IMR-90 (cell line): Measurements from ENCODE around the gene KMT2B. TPM values are rescaled to one million over a fixed set of nuclear protein-coding genes. Genes with fewer than 3 reads are reported as not detected.
"Not testable (repeated sequence)": the region's sequence is repeated elsewhere in the genome, so short reads cannot be mapped to it uniquely, and the experiment has no call there.

Experiments
- ATAC-seq: fragments of 200-7000 bp; cut with Tn5 transposase; 2 replicates; pipeline ENCODE4 v1.9.1; 2020; ENCODE audit warnings: low read depth, mild to moderate bottlenecking, moderate library complexity
- BruUV-seq: library from RNA; stranded (reverse); fragments of 400-500 nt; replicated peaks from 2 replicates; lab custom pipeline; 2021; lab: Mats Ljungman, UMichigan
- CTCF ChIA-PET: fragments of 300-600 bp; formaldehyde crosslinking; extraction: SDS; loops from one replicate; lab custom pipeline; 2021; ENCODE audit warnings: antibody characterized with exemption; lab: Yijun Ruan, JAX
- POLR2A ChIA-PET: fragments of 300-600 bp; sonication (Branson Sonifier 250); formaldehyde crosslinking; loops from one replicate; lab custom pipeline; 2022; ENCODE audit warnings: antibody characterized with exemption; ENCODE audit not compliant: unreplicated experiment; lab: Charles Lee
- DNase-seq: peaks from one replicate; pipeline ENCODE4 v3.0.0; 2013
- H2AFZ ChIP-seq: replicated peaks from 2 replicates; pipeline ENCODE3; 2013; ENCODE audit warnings: low read length, mild to moderate bottlenecking; ENCODE audit not compliant: poor library complexity
- H2AK5ac ChIP-seq: 2 replicates; pipeline ENCODE4 v1.6.1; 2013; ENCODE audit warnings: low read depth, low read length, inconsistent platforms
- H2AK9ac ChIP-seq: replicated peaks from 2 replicates; pipeline ENCODE3; 2013; ENCODE audit warnings: mild to moderate bottlenecking, low read depth, low read length, moderate library complexity; ENCODE audit not compliant: poor library complexity
- H2BK120ac ChIP-seq: 2 replicates; pipeline ENCODE4 v1.6.1; 2013; ENCODE audit warnings: low read depth, low read length, inconsistent platforms
- H2BK15ac ChIP-seq: 3 replicates; pipeline ENCODE4 v1.6.1; 2013; ENCODE audit warnings: low read depth, low read length, inconsistent platforms
- H2BK20ac ChIP-seq: 2 replicates; pipeline ENCODE4 v1.6.1; 2013; ENCODE audit warnings: low read depth, mild to moderate bottlenecking, inconsistent platforms, low read length, moderate library complexity
- H2BK5ac ChIP-seq: 2 replicates; pipeline ENCODE4 v1.6.1; 2013; ENCODE audit warnings: mild to moderate bottlenecking, low read depth, low read length, inconsistent platforms; ENCODE audit not compliant: poor library complexity, severe bottlenecking
- H3K14ac ChIP-seq: replicated peaks from 2 replicates; pipeline ENCODE4 v1.6.1; 2013; ENCODE audit warnings: low read depth, low read length, inconsistent platforms
- H3K18ac ChIP-seq: 2 replicates; pipeline ENCODE4 v1.6.1; 2013; ENCODE audit warnings: low read depth, low read length, control low read depth
- H3K23ac ChIP-seq: 2 replicates; pipeline ENCODE4 v1.6.1; 2013; ENCODE audit warnings: low read depth, low read length, inconsistent platforms
- H3K27ac ChIP-seq: 2 replicates; pipeline ENCODE4 v1.5.1; 2013; ENCODE audit warnings: mild to moderate bottlenecking, control low read depth, low read length; ENCODE audit not compliant: insufficient read depth
- H3K27me3 ChIP-seq: 2 replicates; pipeline ENCODE4 v1.6.1; 2013; ENCODE audit warnings: low read length; ENCODE audit not compliant: control insufficient read depth, insufficient read depth
- H3K36me3 ChIP-seq: 2 replicates; pipeline ENCODE4 v1.6.1; 2013; ENCODE audit warnings: low read length, mixed read lengths; ENCODE audit not compliant: control insufficient read depth, insufficient read depth
- H3K4ac ChIP-seq: 2 replicates; pipeline ENCODE4 v1.6.1; 2013; ENCODE audit warnings: low read depth, low read length, inconsistent platforms
- H3K4me1 ChIP-seq: 2 replicates; pipeline ENCODE4 v1.6.1; 2013; ENCODE audit warnings: low read length, mixed read lengths; ENCODE audit not compliant: control insufficient read depth, insufficient read depth
- H3K4me2 ChIP-seq: 2 replicates; pipeline ENCODE4 v1.6.1; 2013; ENCODE audit warnings: low read depth, mild to moderate bottlenecking, control low read depth, low read length, moderate library complexity
- H3K4me3 ChIP-seq: 2 replicates; pipeline ENCODE4 v1.5.1; 2013; ENCODE audit warnings: low read depth, mild to moderate bottlenecking, control low read depth, low read length, moderate library complexity; ENCODE audit not compliant: insufficient read depth
- H3K56ac ChIP-seq: 2 replicates; pipeline ENCODE4 v1.6.1; 2013; ENCODE audit warnings: low read length, inconsistent platforms; ENCODE audit not compliant: insufficient read depth; ENCODE audit errors: extremely low read depth
- H3K79me1 ChIP-seq, 2 experiments: 2 replicates each; pipeline ENCODE4 v1.6.1; 2013; ENCODE audit warnings: low read length in 2 of 2, inconsistent platforms in 1 of 2, low read depth in 1 of 2
- H3K9ac ChIP-seq: 2 replicates; pipeline ENCODE4 v1.6.1; 2013; ENCODE audit warnings: low read depth, low read length, control low read depth
- H3K9me1 ChIP-seq: 2 replicates; pipeline ENCODE4 v1.6.1; 2013; ENCODE audit warnings: low read length, inconsistent platforms; ENCODE audit not compliant: insufficient read depth
- H3K9me3 ChIP-seq: 2 replicates; pipeline ENCODE4 v1.6.1; 2013; ENCODE audit warnings: low read length; ENCODE audit not compliant: control insufficient read depth, insufficient read depth
- H4K20me1 ChIP-seq: 2 replicates; pipeline ENCODE4 v1.6.1; 2013; ENCODE audit warnings: low read length, inconsistent platforms; ENCODE audit not compliant: insufficient read depth
- H4K5ac ChIP-seq: 2 replicates; pipeline ENCODE4 v1.6.1; 2013; ENCODE audit warnings: mild to moderate bottlenecking, low read depth, low read length, control low read depth
- H4K8ac ChIP-seq, 2 experiments: 2 replicates each; pipeline ENCODE4 v1.6.1; 2013; ENCODE audit warnings: low read depth in 2 of 2, low read length in 2 of 2, control low read depth in 1 of 2, inconsistent platforms in 1 of 2
- H4K91ac ChIP-seq: 2 replicates; pipeline ENCODE4 v1.6.1; 2013; ENCODE audit warnings: low read depth, low read length, inconsistent platforms; ENCODE audit not compliant: insufficient read depth
- WGBS, 2 experiments: methylation state at CpG; one replicate each; pipeline versions ENCODE4 v1.1.5 to v1.1.7; 2013; ENCODE audit warnings: missing lambda C conversion rate in 2 of 2; ENCODE audit not compliant: insufficient read length in 1 of 2; ENCODE audit errors: extremely low coverage in 2 of 2; 5-methylcytosine and 5-hydroxymethylcytosine counted together
- dilution Hi-C: fragments of 300-500 bp; cut with HindIII; formaldehyde crosslinking; loops from one replicate; pipeline ENCODE4 v1.14.3; 2018; ENCODE audit warnings: low sequenced_read_pairs; ENCODE audit not compliant: unreplicated experiment
- in situ Hi-C: fragments of 300-500 bp; cut with MboI; formaldehyde crosslinking; loops from 3 replicates; pipeline ENCODE4 v1.14.3; 2019; ENCODE audit warnings: low sequenced_read_pairs, inconsistent platforms, mixed read lengths
- intact Hi-C: fragments of 100-400 bp; cut with micrococcal nuclease; formaldehyde crosslinking; loops from 2 replicates; pipeline ENCODE4 v1.10.0; 2022
- polyA plus RNA-seq, 3 experiments: library from polyadenylated mRNA; depleted of rRNA; stranded (reverse); fragments of >200 nt; gene quantifications; 2 replicates each; pipeline ENCODE4 v1.2.3, GENCODE V29; 2012; ENCODE audit warnings: low replicate concordance in 1 of 3
- total RNA-seq: library from RNA; depleted of rRNA; stranded (reverse); fragments of >200 nt; gene quantifications from 2 replicates; pipeline ENCODE4 v1.2.3, GENCODE V29; 2012

Gene KMT2B
- total and polyA plus RNA-seq, 2 of the 4 experiments (the other 2 are of a cell fraction): 3.0 to 30.7 TPM

GRCh38 chr19:35724132-35724531 is 6.3 kb downstream of the KMT2B start:
- intact Hi-C loops, H3K4me3 ChIP-seq, H3K4me1 ChIP-seq, H3K4me2 ChIP-seq, H2AFZ ChIP-seq, H2BK120ac ChIP-seq, H3K27me3 ChIP-seq, DNase-seq, H2AK9ac ChIP-seq, H3K4ac ChIP-seq, H3K23ac ChIP-seq, in situ Hi-C loops, BruUV-seq, CTCF ChIA-PET, H2AK5ac ChIP-seq, H4K91ac ChIP-seq, H3K9me1 ChIP-seq, POLR2A ChIA-PET, H4K8ac ChIP-seq, H3K27ac ChIP-seq, H3K18ac ChIP-seq, H3K14ac ChIP-seq, H2BK5ac ChIP-seq, dilution Hi-C loops, ATAC-seq, H2BK15ac ChIP-seq, H3K56ac ChIP-seq, H3K9me3 ChIP-seq, H4K5ac ChIP-seq, H2BK20ac ChIP-seq, H3K9ac ChIP-seq: not testable (repeated sequence)
- 90% methylated on average over 2 of the region's 7 CpGs; no CpG with 5 or more reads in 1 of the 2 experiments for WGBS, 2 experiments
- H4K20me1 ChIP-seq: peaks cover 21% of the 10 kb centered on the region
- peaks cover 14 to 39% of the 10 kb centered on the region in 2 experiments; a peak in 3 of 4 replicates for H3K79me1 ChIP-seq
- H3K36me3 ChIP-seq: peaks cover 80% of the 10 kb centered on the region
